GM18519 (cell line): Measurements from ENCODE around the gene CAMK1G.

Experiments
- ATAC-seq: cut with Tn5 transposase; IDR thresholded peaks from one replicate; pipeline ENCODE4 v1.9.1; 2021; ENCODE audit warnings: mild to moderate bottlenecking, moderate library complexity; ENCODE audit not compliant: unreplicated experiment, low FRiP score

Gene CAMK1G

GRCh38 chr1:209629621-209630382 lies 46.3 kb downstream of the CAMK1G start:
- ATAC-seq: no peak

GRCh38 chr1:209630383-209631225 lies 47.1 kb downstream of the CAMK1G start:
- no peak for ATAC-seq

GRCh38 chr1:209633335-209633997 lies 50.0 kb downstream of the CAMK1G start:
- no peak for ATAC-seq

GRCh38 chr1:209634005-209634737 lies 50.7 kb downstream of the CAMK1G start:
- no peak for ATAC-seq

GRCh38 chr1:209635850-209636249 lies 52.3 kb downstream of the CAMK1G start:
- no peak for ATAC-seq

GRCh38 chr1:209641832-209642172 lies 58.3 kb downstream of the CAMK1G start:
- no peak for ATAC-seq

- no peak for ATAC-seq
These were observed 59.3 kb downstream of the CAMK1G start for GRCh38 chr1:209642816-209643215.

GRCh38 chr1:209643285-209644020 lies 59.9 kb downstream of the CAMK1G start:
- ATAC-seq: no peak

GRCh38 chr1:209645574-209646452 lies 62.3 kb downstream of the CAMK1G start:
- no peak for ATAC-seq

GRCh38 chr1:209646558-209646957 lies 63.0 kb downstream of the CAMK1G start:
- no peak for ATAC-seq

GRCh38 chr1:209647156-209647555 lies 63.6 kb downstream of the CAMK1G start:
- ATAC-seq: no peak

GRCh38 chr1:209648346-209648745 lies 64.8 kb downstream of the CAMK1G start:
- no peak for ATAC-seq

GRCh38 chr1:209648931-209649776 lies 65.6 kb downstream of the CAMK1G start:
- ATAC-seq: no peak

GRCh38 chr1:209650454-209650853 lies 66.9 kb downstream of the CAMK1G start:
- no peak for ATAC-seq

- ATAC-seq: peak; percentile 59
These were observed 67.6 kb downstream of the CAMK1G start for GRCh38 chr1:209651138-209651587.

GRCh38 chr1:209652121-209652735 lies 68.7 kb downstream of the CAMK1G start, which contains the start of gene LAMB3:
TSS of gene LAMB3 (minus strand) at chr1:209652425. CDS start at chr1:209650944, 1,481 bp downstream.
- ATAC-seq: no peak

- ATAC-seq: no peak
These were observed 69.4 kb downstream of the CAMK1G start for GRCh38 chr1:209652873-209653401.
